ENCODE data around the gene CAMTA1. TPM values are rescaled to one million over a fixed set of nuclear protein-coding genes. Genes with fewer than 3 reads are reported as not detected.

The CAMTA1 gene
- polyA plus RNA-seq, 5 donors: 41.0 to 56.5 (median 48.5) TPM

DNA sequence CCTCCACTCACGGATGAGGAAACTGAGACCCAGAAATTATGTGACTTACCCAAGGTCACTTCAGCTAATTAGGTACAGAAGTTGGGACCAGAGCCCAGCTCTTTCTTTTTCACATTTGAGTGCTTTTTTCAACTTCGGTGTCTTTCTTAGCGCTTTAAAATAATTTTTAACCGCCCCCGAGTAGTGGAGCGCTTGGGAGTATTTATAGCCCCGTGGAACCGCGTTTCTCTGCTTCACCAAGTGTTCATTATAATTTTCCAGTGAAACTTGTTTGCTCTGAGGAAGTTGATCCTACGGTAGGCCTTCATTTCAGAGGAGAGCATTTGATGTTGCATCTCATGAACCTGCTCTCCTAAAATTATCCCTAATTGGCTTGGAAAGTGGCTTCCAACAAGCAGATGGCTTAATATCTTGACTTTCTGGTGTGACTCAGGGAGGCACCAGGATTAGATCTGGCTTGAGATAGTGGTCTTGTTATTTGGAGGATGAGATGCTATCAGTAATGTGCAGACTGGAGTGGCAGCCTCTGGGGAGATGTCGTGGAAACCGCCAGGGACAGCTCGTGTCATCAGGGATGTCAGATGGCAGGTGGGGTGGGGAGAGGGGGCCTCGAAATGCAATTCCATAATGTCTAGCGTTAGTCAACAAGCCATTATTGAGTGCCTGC is 321.3 kb downstream of the CAMTA1 start:
- DNase-seq: no peak

- DNase-seq: no peak
Measured at GRCh38 chr1:7107109-7107830, 322.0 kb downstream of the CAMTA1 start.

DNA sequence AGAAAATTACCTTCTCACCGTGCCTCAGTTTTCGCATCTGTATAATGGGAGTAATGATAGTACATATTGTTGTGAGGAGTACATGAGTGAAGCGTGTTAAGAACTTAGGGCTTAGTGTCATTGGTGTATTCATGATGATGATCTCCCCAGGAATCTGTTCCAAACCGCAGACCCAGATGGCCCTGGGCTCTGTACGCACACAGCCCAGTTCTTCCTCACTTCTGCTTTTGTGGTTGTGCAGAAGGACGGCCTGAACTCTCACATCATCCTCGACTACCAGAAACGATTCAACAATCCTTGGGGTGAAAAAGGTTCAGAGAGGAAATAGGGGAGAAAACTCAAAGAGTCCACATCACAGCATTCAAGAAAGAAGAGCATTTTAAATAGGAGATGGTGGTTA is 323.0 kb downstream of the CAMTA1 start:
- DNase-seq: no peak

GRCh38 chr1:7109901-7110300 is 324.6 kb downstream of the CAMTA1 start:
- no peak for DNase-seq

DNA sequence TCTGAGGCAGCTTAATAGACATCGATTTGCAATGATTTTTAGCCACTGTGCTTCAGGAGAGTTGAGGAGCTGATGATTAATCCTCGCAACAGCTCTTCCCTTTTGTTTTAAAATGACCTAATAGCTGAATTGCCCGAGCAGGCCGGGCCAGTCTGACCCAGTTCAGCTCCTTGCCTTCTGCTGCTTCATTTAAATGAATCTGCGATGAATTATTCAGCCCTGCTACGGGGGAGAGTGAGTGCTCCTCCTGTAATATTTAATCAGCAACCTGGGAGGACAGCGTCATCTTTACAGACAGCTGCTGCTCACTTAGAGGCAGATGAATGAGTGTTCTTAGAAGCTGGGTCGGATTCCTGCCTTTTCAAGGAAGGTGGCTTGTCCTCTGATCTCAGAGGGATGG is 325.1 kb downstream of the CAMTA1 start:
- DNase-seq: no peak

GRCh38 chr1:7111853-7112252 is 326.6 kb downstream of the CAMTA1 start:
- no peak for DNase-seq

- DNase-seq: no peak
Measured at GRCh38 chr1:7113136-7113535, 327.9 kb downstream of the CAMTA1 start.

- DNase-seq: no peak
Measured at GRCh38 chr1:7113822-7114221, 328.6 kb downstream of the CAMTA1 start.

DNA sequence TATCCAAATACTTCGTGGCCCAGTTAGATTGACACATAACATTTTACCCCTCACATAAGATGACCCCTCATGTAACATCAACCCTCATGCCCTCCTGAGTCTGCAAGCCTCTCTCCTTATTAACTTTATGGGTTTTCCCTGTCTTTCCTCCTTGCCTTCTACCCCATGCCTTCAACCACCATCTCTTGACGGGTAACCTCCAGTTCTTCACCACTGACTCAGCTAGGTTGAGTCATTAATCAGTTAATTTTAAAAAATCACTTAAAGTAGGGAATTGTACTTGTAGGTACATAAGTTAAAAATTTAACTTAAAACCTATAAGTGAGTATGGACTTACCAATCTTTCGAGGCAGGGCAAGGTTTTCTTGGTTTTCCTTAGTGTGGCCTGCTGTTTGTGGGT is 330.7 kb downstream of the CAMTA1 start:
- no peak for DNase-seq

DNA sequence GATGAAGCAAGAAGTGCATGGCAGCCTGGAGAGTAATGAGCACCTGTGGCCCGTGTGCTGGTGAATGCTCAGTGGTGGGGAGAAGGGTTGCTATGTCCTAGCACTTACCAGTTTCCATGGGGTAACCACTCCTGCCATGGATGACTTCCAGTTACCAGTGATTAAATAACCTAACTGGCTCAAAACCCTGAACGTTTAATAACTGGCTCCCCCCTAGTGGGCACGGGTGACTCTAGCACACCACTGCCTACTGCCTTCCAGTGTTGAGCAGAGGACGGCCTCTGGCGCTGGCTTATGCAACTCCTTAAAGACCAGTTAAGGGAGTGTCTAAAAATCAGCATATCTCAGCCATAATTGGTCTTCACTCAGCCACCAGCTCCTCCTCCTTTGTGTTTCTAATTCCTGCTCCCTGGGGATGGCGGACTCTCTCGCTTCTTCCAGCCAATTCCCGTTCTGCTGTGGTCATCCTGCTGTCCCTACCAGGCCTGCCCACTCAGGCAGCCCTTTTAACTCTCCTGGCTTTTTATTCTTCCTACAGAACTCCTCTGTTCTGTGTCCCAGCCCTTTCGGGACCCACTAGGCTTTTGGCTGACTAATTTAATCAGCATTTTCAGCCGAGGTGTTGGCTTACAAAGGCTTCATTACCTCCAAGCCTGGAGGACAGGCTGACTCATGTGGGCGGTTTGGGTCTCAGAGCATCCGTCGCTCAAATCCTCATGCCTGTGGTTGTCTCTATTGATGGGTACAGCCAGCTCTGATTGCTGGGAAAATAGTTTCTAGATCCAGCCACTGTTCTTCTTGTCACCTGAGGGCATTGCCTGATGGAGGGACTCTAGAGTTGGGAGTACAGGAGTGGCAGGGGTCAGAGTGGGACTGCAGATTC is 332.4 kb downstream of the CAMTA1 start:
- no peak for DNase-seq

DNA sequence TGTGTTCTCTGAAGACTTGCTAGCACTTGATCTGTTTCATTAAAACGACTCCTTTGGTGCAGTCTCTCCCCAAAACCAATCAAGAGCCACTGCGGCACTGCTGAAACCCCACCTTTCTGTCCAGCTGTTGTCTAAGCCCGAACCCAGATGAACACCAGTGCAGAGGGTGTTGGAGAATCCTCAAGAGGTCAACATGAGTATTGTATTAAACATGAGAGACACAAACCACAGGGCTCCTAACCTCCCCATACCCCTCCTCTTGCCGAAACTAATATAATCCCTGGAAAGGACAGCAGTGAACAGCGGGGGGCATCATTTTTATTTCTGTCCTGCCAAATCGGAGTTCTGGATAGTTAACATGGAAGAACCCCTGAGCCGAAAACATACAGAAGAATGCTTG is 333.9 kb downstream of the CAMTA1 start:
- DNase-seq: no peak

GRCh38 chr1:7120863-7121621 is 335.8 kb downstream of the CAMTA1 start:
- DNase-seq: no peak

GRCh38 chr1:7121622-7121988 is 336.4 kb downstream of the CAMTA1 start:
- no peak for DNase-seq

DNA sequence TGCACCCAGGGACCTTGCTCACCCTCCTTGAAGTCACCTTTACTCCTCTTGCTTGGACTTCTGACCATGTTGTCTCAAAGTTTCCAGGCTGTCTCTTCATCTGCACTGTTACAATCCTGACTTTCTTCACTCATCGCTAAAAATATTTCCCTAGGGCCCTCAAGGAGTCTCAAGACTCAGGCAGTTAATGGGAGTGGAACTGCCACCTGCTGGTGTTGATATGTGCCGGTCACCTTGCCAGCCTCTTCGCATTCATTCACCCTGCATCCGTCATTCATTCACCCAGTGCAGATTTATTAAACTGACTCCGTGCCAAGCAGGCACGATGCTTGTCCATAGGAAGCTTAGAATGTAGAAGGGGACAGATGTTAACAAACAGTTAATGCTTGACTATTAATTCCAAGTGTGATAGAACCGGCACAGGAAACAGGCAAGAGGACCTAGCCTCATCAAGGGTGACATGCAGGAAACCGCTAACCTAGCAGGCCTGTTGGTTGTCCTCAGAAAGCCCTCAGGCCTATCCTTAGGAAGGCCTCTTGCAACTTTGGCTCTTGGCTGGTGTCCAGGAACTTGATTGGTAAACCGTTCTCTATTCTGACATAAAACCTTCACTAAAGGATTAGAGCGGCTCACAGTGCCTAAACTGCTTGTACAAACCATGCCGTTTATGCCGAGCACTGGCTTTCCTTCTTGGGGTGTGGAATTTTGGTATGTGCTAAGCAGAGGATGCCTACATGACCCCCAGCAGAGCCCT is 342.2 kb downstream of the CAMTA1 start:
- DNase-seq: no peak

DNA sequence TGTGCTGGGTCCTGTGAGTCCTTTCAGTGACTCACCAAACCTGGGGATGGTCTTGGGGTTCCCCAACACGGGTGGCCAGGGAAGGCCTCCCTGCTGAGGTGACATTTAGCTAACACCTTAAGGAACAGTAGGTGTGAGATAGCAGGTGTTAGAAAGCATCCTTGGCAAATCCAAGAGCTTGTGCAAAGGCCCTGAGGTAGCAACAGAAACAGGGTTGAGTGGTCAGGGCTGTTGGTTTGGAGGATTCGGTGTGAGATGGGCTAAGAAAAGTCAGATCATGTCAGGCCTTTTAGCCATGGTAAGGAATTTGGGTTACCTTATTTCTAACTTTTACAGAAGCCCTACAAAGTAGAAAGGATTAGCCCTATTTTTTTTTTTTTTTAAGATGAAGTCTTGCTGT is 343.0 kb downstream of the CAMTA1 start:
- no peak for DNase-seq

DNA sequence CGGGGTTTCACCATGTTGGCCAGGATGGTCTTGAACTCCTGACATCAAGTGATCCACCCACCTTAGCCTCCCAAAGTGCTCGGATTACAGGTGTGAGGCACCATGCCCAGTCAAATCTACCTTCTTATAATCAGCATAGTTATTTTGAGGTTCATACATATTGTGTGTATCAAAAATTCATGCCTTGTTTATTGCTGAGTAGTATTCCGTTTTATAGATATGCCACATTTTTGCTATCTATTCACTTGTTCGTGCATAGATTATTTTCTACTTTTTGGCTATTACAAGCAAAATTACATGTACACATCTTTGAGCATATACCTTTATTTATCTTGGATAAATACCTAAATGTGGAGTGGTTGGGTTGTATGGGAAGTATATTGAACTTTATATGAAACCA is 344.9 kb downstream of the CAMTA1 start:
- DNase-seq: no peak

DNA sequence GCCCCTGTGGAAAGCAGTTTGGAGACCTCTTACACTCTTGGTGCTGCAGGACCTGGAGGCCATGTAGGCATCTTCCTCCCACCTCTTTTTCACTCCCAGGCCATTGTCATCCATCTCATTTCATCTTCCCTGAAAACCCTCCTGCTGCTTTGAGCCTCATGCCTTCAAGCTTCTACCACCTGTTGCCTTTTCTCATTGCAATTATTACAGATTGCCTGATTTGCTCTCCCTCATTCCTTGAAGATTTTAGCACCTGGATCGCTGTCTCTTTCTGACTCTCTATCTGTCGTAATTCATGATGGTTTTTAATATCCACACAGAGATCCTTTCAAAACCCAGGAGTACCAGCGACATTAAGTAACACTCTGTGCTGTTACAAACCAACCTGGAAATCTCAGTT is 350.2 kb downstream of the CAMTA1 start:
- DNase-seq: no peak

GRCh38 chr1:7136166-7136953 is 351.1 kb downstream of the CAMTA1 start:
- no peak for DNase-seq

- no peak for DNase-seq
Measured at GRCh38 chr1:7140251-7140650, 355.0 kb downstream of the CAMTA1 start.

DNA sequence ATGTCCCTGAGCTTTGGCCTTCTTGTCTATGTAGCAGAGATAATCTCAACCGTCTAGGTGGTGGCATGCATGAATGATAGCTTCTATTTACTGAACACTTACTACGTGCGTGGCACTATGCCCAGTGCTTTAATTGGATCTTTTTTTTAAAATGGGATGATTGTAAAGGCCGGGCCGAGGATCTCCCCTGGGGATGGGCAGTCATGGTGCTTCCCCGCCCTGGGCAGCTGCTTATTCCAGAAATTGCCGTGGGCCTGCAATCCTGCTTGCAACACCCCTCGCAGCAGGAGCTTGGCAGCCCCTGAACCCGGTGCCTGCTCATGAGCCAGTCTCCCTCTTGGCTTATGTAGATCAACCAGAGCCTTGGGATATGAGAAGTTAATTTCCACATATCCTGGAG is 360.7 kb downstream of the CAMTA1 start:
- DNase-seq: no peak
